Measurements from ENCODE around the gene REC8. TPM values are rescaled to one million over a fixed set of nuclear protein-coding genes. Genes with fewer than 3 reads are reported as not detected.

REC8 gene
- total and polyA plus RNA-seq, 2 of the 13 experiments (the other 11 are each of a cell fraction or from before 2014, with no cell fraction given) = 3.4 to 14.7 TPM

DNA sequence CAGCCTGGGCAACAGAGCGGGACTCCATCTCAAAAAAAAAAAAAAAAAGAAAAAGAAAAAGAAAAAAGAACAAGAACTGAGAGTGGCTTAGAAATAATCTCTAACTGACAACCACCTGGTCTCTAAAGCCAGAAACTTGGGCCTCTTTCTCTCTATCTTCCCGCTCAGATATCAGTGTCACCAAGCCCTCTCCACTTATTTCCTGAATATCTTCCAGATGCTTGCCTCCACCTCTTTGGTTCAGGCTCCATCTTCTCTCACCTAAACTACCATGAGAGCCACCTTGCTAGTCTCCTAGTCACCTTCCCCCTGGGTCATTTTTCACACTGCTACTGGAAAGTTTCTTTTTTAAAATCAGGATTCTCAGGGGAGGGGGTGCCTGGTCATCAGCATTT, 25.2 kb downstream of the REC8 start (continued):
- TF ChIP-seq GABPA (IDR thresholded peaks at IDR 0.05; ENCODE audit: low read depth, low read length) = no peak
- no peak for TF ChIP-seq GABPA (CRISPR knock-in tag; IDR thresholded peaks at IDR 0.05; ENCODE audit: low read depth)
- TF ChIP-seq RFX1 (IDR thresholded peaks at IDR 0.05) = no peak
- no peak for TF ChIP-seq KDM5B (CRISPR knock-in tag; IDR thresholded peaks at IDR 0.05; ENCODE audit: borderline replicate concordance)
- 0 out of 2 replicates have a peak, but pooled peaks have one; percentile 31 for TF ChIP-seq TCF7 (IDR thresholded peaks at IDR 0.05; ENCODE audit: low read depth)
- no peak for TF ChIP-seq CENPT (CRISPR knock-in tag; IDR thresholded peaks at IDR 0.05; ENCODE audit: low read depth)
- no peak for TF ChIP-seq ZNF101 (CRISPR knock-in tag; IDR thresholded peaks at IDR 0.05; ENCODE audit: borderline replicate concordance, low read depth)
- TF ChIP-seq, protein P1, sequence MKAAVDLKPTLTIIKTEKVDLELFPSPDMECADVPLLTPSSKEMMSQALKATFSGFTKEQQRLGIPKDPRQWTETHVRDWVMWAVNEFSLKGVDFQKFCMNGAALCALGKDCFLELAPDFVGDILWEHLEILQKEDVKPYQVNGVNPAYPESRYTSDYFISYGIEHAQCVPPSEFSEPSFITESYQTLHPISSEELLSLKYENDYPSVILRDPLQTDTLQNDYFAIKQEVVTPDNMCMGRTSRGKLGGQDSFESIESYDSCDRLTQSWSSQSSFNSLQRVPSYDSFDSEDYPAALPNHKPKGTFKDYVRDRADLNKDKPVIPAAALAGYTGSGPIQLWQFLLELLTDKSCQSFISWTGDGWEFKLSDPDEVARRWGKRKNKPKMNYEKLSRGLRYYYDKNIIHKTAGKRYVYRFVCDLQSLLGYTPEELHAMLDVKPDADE (CRISPR knock-in tag; IDR thresholded peaks at IDR 0.05) = no peak
- no peak for TF ChIP-seq BCL6 (CRISPR knock-in tag; IDR thresholded peaks at IDR 0.05)
- 0 out of 2 replicates have a peak, but pooled peaks have one; percentile 22 for TF ChIP-seq SOX13 (IDR thresholded peaks at IDR 0.05)
- TF ChIP-seq SOX13 (CRISPR knock-in tag; conservative IDR thresholded peaks at IDR 0.05 in 1 of 2, IDR thresholded peaks at IDR 0.05 in 1 of 2) = no peak
- no peak for TF ChIP-seq NR2C2 (CRISPR knock-in tag; IDR thresholded peaks at IDR 0.05; ENCODE audit: borderline replicate concordance)
- 0 out of 2 replicates have a peak, but pooled peaks have one; percentile 24 for TF ChIP-seq RBFOX2 (IDR thresholded peaks at IDR 0.05; ENCODE audit: low read depth, low read length)
- no peak for TF ChIP-seq ZNF225 (CRISPR knock-in tag; IDR thresholded peaks at IDR 0.05)
- TF ChIP-seq, protein P2, sequence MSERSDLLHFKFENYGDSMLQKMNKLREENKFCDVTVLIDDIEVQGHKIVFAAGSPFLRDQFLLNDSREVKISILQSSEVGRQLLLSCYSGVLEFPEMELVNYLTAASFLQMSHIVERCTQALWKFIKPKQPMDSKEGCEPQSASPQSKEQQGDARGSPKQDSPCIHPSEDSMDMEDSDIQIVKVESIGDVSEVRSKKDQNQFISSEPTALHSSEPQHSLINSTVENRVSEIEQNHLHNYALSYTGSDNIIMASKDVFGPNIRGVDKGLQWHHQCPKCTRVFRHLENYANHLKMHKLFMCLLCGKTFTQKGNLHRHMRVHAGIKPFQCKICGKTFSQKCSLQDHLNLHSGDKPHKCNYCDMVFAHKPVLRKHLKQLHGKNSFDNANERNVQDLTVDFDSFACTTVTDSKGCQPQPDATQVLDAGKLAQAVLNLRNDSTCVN (CRISPR knock-in tag; IDR thresholded peaks at IDR 0.05; ENCODE audit: borderline replicate concordance) = no peak
- TF ChIP-seq FOSL2 (CRISPR knock-in tag; IDR thresholded peaks at IDR 0.05) = no peak
- no peak for TF ChIP-seq SSRP1 (CRISPR knock-in tag; IDR thresholded peaks at IDR 0.05)
- TF ChIP-seq ZNF180 (CRISPR knock-in tag; IDR thresholded peaks at IDR 0.05; ENCODE audit: borderline replicate concordance, low read depth) = no peak
- no peak for TF ChIP-seq ZNF558 (CRISPR knock-in tag; IDR thresholded peaks at IDR 0.05; ENCODE audit: borderline replicate concordance)
- no peak for TF ChIP-seq YEATS4 (CRISPR knock-in tag; IDR thresholded peaks at IDR 0.05; ENCODE audit: borderline replicate concordance)
- no peak for TF ChIP-seq ZNF292 (CRISPR knock-in tag; IDR thresholded peaks at IDR 0.05; ENCODE audit: borderline replicate concordance, low read depth)
- no peak for TF ChIP-seq ZNF616 (CRISPR knock-in tag; IDR thresholded peaks at IDR 0.05; ENCODE audit: low read depth)
- no peak for TF ChIP-seq YEATS2 (CRISPR knock-in tag; IDR thresholded peaks at IDR 0.05; ENCODE audit: borderline replicate concordance)
- TF ChIP-seq POLR2A (IDR thresholded peaks at IDR 0.05; ENCODE audit: insufficient read depth in 1 of 2, low read depth in 2 of 2, low read length in 2 of 2) = no peak
- TF ChIP-seq ZNF138 (CRISPR knock-in tag; IDR thresholded peaks at IDR 0.05; ENCODE audit: low read depth) = no peak
- TF ChIP-seq KLF6 (CRISPR knock-in tag; IDR thresholded peaks at IDR 0.05) = no peak
- TF ChIP-seq, protein P3, sequence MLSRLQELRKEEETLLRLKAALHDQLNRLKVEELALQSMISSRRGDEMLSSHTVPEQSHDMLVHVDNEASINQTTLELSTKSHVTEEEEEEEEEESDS (CRISPR knock-in tag; IDR thresholded peaks at IDR 0.05; ENCODE audit: borderline replicate concordance) = no peak
- no peak for TF ChIP-seq FOXJ3 (CRISPR knock-in tag; IDR thresholded peaks at IDR 0.05; ENCODE audit: borderline replicate concordance)
- TF ChIP-seq IKZF4 (CRISPR knock-in tag; IDR thresholded peaks at IDR 0.05; ENCODE audit: borderline replicate concordance, low read depth, not compliant biosample characterization) = peak; percentile 31
- TF ChIP-seq HOXA5 (CRISPR knock-in tag; IDR thresholded peaks at IDR 0.05) = no peak
- no peak for TF ChIP-seq REL (CRISPR knock-in tag; conservative IDR thresholded peaks at IDR 0.05)
- no peak for TF ChIP-seq NCOA2 (CRISPR knock-in tag; IDR thresholded peaks at IDR 0.05)

Data from HepG2 (cell line).